H1 (cell line): ENCODE results near the gene CBL. TPM values are rescaled to one million over a fixed set of nuclear protein-coding genes. Genes with fewer than 3 reads are reported as not detected.
A peak's percentile ranks its signal among the peaks of the same experiment; 100 is the strongest.

Experiments used
- EZH2 ChIP-seq: fragments of 200-600 bp; sonication (generic); IDR thresholded peaks from 2 replicates; pipeline ENCODE4 v1.7.1; 2012; ENCODE audit warnings: low read depth, mild to moderate bottlenecking, moderate library complexity, low read length, inconsistent platforms; ENCODE audit not compliant: severe bottlenecking
- GTF2F1 ChIP-seq: IDR thresholded peaks from 2 replicates; pipeline ENCODE4 v1.6.1; 2012; ENCODE audit warnings: low read depth, low read length, improper control_type of control experiment, borderline replicate concordance
- PHF8 ChIP-seq: fragments of 200-600 bp; sonication (generic); conservative IDR thresholded peaks from 2 replicates; pipeline ENCODE4 v1.7.1; 2012; ENCODE audit warnings: low read depth, mild to moderate bottlenecking, inconsistent platforms, low read length, moderate library complexity
- SIN3A ChIP-seq, 2 experiments: IDR thresholded peaks in 1 of 2; conservative IDR thresholded peaks in 1 of 2; 2 replicates each; pipeline ENCODE4 v1.6.1; 2011 to 2012; ENCODE audit warnings: low read length in 2 of 2, improper control_type of control experiment in 1 of 2, low read depth in 1 of 2, mild to moderate bottlenecking in 1 of 2
- TAF1 ChIP-seq: IDR thresholded peaks from 2 replicates; pipeline ENCODE4 v1.6.1; 2011; ENCODE audit warnings: mild to moderate bottlenecking, low read depth, low read length
- TBP ChIP-seq: IDR thresholded peaks from 2 replicates; pipeline ENCODE4 v1.6.1; 2011; ENCODE audit warnings: low read depth, low read length, improper control_type of control experiment
- polyA plus RNA-seq, 7 experiments: library from polyadenylated mRNA; depleted of rRNA in 3 of 7; stranded (reverse) in 5 of 7; unstranded in 2 of 7; fragments of >200 nt in 5 of 7; fragments of 200-250 nt in 2 of 7; gene quantifications; 1 replicate in 5 of 7; 2 replicates in 1 of 7; 4 replicates in 1 of 7; pipeline versions ENCODE4 v1.2.1 to v1.2.3, GENCODE V29; 2011 to 2013; ENCODE audit warnings: missing spikeins in 2 of 7, mixed read lengths in 2 of 7
- total RNA-seq: library from RNA; stranded (reverse); fragmentation: NEBNext Ultra II Directional; extraction: Animal tissue kit (Norgen Biotek cat#: 25700); gene quantifications from 2 replicates; pipeline ENCODE4 v1.2.1, GENCODE V29; 2021

CBL gene
- total and polyA plus RNA-seq, 2 of the 8 experiments (the other 6 are each of a cell fraction or from before 2014, with no cell fraction given), result 23.1 to 57.8 TPM

DNA sequence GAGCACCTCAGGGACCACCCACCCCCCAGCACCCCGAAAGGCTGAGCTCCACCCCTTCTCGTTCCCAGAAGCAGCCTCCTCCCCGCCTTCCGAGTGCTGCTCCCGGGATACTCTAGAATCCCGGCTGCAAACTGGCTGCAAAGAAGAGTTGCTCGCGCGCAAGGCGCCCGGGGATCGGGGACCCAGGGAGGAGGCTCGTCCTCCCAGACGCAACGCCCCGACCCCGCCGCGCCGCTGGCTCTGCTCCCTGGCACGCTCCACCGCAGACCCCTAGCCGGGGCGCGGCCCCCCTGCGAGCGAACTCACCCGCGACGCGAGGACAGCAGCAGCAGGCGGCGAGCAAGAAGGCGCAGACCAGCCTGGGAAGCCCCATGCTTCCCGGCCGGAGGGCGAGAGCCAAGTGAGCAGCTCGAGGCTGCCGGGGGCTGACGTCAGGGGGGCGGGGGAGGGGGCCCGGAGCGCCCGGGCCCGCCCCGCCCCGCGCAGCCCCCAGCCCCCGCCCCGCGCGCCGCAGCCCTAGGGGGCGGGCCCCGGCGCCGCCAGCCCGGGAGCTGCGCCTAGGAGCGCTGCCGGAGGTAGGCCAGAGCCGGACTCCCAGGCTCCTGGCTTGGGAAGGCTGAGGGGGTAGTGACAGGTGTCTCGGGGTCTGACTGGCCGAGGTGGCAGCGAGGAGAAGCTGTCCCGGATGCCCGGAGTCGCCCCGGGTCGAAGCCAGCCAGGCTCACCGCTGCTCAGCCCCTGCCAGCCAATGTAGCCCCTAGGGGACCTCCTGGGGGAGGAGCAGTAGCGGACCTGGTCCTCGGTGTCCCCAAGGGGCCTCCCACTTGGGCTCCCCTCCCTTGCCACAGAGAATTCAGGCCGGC lies 110.8 kb downstream of the CBL start, which contains the start of gene MCAM (continued):
- TF ChIP-seq TAF1, result peak; percentile 81
- TF ChIP-seq EZH2, result peak; percentile 42
- peak; percentile 30 to 32; a peak in 1 of 4 replicates for TF ChIP-seq SIN3A (conservative IDR thresholded peaks at IDR 0.05 in 1 of 2, IDR thresholded peaks at IDR 0.05 in 1 of 2; ENCODE audit: low read depth in 1 of 2, low read length in 2 of 2)
- TF ChIP-seq TBP, result peak; percentile 48; the same call in 1 of the 2 replicates
- peak; percentile 48; the same call in 1 of the 2 replicates for TF ChIP-seq PHF8
- TF ChIP-seq GTF2F1, result no peak
